OCI-LY3 (cell line): ENCODE results near the gene TAMALIN.

Experiments
- H2AFZ ChIP-seq: fragments of 200-600, 300-600 bp; shearing (Covaris generic); 2 replicates; pipeline ENCODE4 v1.6.0; 2014; ENCODE audit warnings: antibody characterized with exemption, low read depth, low read length
- H3K27ac ChIP-seq: fragments of 200-600, 300-600 bp; sonication (generic); 2 replicates; pipeline ENCODE4 v1.5.1; 2014; ENCODE audit warnings: mild to moderate bottlenecking, low read length, moderate library complexity, mixed read lengths
- H3K27me3 ChIP-seq: fragments of 200-600, 300-600 bp; sonication (generic); 2 replicates; pipeline ENCODE4 v1.6.1; 2014; ENCODE audit warnings: low read depth, low read length, mixed read lengths
- H3K36me3 ChIP-seq: fragments of 200-600, 300-600 bp; sonication (generic); replicated peaks from 2 replicates; pipeline ENCODE3; 2014; ENCODE audit warnings: low read depth, low read length, mixed read lengths
- H3K4me1 ChIP-seq: fragments of 300-600, 200-600 bp; sonication (generic); 2 replicates; pipeline ENCODE4 v1.6.1; 2014; ENCODE audit warnings: low read length, mixed read lengths
- H3K4me2 ChIP-seq: fragments of 200-600, 300-600 bp; sonication (generic); 2 replicates; pipeline ENCODE4 v1.6.1; 2014; ENCODE audit warnings: low read length, mixed read lengths
- H3K4me3 ChIP-seq: fragments of 300-600, 200-600 bp; sonication (generic); 2 replicates; pipeline ENCODE4 v1.5.1; 2014; ENCODE audit warnings: antibody characterized with exemption, mild to moderate bottlenecking, low read length, moderate library complexity
- H3K79me2 ChIP-seq: fragments of 300-600, 200-600 bp; shearing (Covaris generic); 2 replicates; pipeline ENCODE4 v1.6.1; 2014; ENCODE audit warnings: mild to moderate bottlenecking, low read length, mixed read lengths
- H3K9ac ChIP-seq: fragments of 300-600, 200-600 bp; shearing (Covaris generic); 2 replicates; pipeline ENCODE4 v1.6.0; 2014; ENCODE audit warnings: mild to moderate bottlenecking, low read length, moderate library complexity
- H3K9me3 ChIP-seq: fragments of 200-600, 300-600 bp; shearing (Covaris generic); 2 replicates; pipeline ENCODE4 v1.6.1; 2014; ENCODE audit warnings: low read length, mixed read lengths; ENCODE audit not compliant: insufficient read depth
- H4K20me1 ChIP-seq: fragments of 200-600, 300-600 bp; sonication (generic); 2 replicates; pipeline ENCODE4 v1.6.1; 2016; ENCODE audit warnings: low read length, mixed read lengths; ENCODE audit not compliant: insufficient read depth
- EZH2phosphoT487 ChIP-seq: fragments of 200-600 bp; shearing (Covaris generic); IDR thresholded peaks from 2 replicates; pipeline ENCODE4 v1.6.1; 2018; ENCODE audit warnings: antibody characterized with exemption, mixed run types, low read depth
- TF ChIP-seq, protein P1 (sequence below): fragments of 200-600, 300-600 bp; sonication (generic); IDR thresholded peaks from 2 replicates; pipeline ENCODE4 v1.5.1; 2014; ENCODE audit warnings: antibody characterized with exemption, low read length, low read depth

The TAMALIN gene

DNA sequence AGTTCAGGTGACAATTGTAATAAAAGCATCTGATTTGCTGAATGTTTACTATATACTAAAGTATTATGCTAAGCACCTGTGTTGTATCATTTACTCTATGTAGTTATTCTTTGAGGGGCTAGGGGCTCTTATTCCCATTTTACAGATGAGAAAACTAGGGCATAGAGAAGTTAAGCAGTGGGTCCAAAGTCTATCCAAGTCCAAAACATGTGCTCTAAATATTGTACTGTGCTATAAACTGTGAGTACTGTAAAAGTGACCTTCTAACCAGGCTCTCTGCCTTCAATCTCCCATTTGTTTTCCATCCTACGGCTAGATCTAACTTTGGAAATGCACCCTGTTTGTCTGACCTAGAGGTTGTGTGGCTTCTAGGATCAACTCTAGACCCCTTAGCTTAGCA, 46.3 kb upstream of the TAMALIN start:
- Histone ChIP-seq H3K4me1 (peaks cover 6% of the 10 kb centered on the region; the same call in 1 of the 2 replicates), H3K9me3 (no peaks in the 10 kb centered on the region), H3K36me3 (peaks cover 5% of the 10 kb centered on the region), H4K20me1 (peaks cover 25% of the 10 kb centered on the region), H3K27me3 (peaks cover 13% of the 10 kb centered on the region; the same call in 1 of the 2 replicates), H3K27ac (no peak overlapping the region), H3K9ac (no peak overlapping the region), H3K4me3 (no peak overlapping the region), H2AFZ (no peak overlapping the region), H3K79me2 (no peaks in the 10 kb centered on the region), H3K4me2 (no peak overlapping the region)
- TF ChIP-seq, protein P1, sequence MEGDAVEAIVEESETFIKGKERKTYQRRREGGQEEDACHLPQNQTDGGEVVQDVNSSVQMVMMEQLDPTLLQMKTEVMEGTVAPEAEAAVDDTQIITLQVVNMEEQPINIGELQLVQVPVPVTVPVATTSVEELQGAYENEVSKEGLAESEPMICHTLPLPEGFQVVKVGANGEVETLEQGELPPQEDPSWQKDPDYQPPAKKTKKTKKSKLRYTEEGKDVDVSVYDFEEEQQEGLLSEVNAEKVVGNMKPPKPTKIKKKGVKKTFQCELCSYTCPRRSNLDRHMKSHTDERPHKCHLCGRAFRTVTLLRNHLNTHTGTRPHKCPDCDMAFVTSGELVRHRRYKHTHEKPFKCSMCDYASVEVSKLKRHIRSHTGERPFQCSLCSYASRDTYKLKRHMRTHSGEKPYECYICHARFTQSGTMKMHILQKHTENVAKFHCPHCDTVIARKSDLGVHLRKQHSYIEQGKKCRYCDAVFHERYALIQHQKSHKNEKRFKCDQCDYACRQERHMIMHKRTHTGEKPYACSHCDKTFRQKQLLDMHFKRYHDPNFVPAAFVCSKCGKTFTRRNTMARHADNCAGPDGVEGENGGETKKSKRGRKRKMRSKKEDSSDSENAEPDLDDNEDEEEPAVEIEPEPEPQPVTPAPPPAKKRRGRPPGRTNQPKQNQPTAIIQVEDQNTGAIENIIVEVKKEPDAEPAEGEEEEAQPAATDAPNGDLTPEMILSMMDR, result no peak
- no peak for TF ChIP-seq EZH2phosphoT487

DNA sequence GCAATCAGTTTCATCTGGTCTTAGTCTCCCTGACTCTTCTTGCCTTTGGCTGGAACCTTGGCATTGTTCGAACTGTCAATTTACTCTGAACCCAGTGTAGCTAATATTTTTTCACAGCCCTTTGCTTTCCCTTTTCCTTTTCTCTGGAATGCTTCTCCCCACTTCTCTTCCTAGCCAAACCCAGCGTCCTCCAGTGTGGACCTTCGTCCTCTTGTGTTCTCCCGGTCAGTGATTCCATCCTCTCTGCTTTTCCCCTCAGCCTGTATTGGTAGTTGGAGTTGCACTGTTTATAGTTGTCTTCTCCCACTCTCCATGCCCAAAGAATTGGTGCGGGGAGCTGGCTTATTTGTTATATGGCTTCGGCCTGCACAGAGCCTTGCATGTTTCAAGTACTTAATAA, 45.9 kb upstream of the TAMALIN start:
- no peak overlapping the region for H3K27ac ChIP-seq
- H3K36me3 ChIP-seq, result peaks cover 5% of the 10 kb centered on the region
- H3K79me2 ChIP-seq, result no peaks in the 10 kb centered on the region
- peaks cover 14% of the 10 kb centered on the region for H3K27me3 ChIP-seq
- no peaks in the 10 kb centered on the region for H3K9me3 ChIP-seq
- H4K20me1 ChIP-seq, result peaks cover 25% of the 10 kb centered on the region
- TF ChIP-seq EZH2phosphoT487, result no peak
- TF ChIP-seq, protein P1, result no peak
- H3K4me3 ChIP-seq, result no peak overlapping the region
- no peak overlapping the region for H3K4me2 ChIP-seq
- no peak overlapping the region for H2AFZ ChIP-seq
- H3K9ac ChIP-seq, result no peak overlapping the region
- H3K4me1 ChIP-seq, result peaks cover 4% of the 10 kb centered on the region; the same call in 1 of the 2 replicates

DNA sequence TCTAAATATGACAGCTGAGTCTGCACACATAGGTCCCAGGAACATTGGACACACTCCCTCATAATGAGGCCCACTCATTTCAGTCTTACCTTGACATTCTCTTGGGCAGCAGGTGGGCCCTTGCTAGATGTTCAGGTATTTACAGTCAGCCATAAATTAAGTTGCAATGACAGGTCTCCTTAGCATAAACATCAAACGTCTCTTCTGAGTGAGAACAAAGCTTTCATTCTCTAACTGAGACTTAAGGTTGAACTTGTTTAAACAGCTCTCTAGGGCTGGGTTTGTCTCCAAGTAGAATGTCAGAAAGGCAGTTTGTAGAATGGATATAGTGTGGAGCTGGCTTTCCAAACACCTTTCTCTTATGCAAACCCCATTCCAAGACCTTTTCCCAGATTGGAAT, 44.9 kb upstream of the TAMALIN start:
- Histone ChIP-seq H2AFZ (no peak overlapping the region), H4K20me1 (peaks cover 33% of the 10 kb centered on the region), H3K9me3 (no peaks in the 10 kb centered on the region), H3K4me2 (no peak overlapping the region), H3K79me2 (no peaks in the 10 kb centered on the region), H3K36me3 (peaks cover 5% of the 10 kb centered on the region), H3K27ac (no peak overlapping the region), H3K27me3 (peaks cover 17% of the 10 kb centered on the region), H3K9ac (no peak overlapping the region), H3K4me1 (peaks cover 3% of the 10 kb centered on the region; the same call in 1 of the 2 replicates), H3K4me3 (no peak overlapping the region)
- TF ChIP-seq, protein P1, result no peak
- TF ChIP-seq EZH2phosphoT487, result no peak

DNA sequence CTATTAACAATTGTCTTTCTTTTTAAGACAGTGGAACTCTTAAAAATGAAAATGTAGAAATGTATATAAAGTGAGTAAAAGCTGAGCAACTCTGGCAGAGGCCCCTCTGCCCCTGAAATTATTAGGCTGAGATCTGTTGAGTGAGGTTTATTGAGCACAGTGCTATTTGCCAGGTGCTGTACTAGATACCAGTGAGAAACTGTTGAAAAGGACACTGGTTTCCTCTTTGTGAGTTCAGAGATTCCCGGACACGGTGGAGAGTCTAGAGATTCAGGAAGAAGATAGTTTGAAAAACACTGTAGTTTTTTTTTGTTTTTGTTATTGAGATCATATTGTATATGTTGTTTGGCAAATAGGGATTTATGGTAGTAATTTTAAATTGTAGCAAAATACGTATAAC, 44.0 kb upstream of the TAMALIN start:
- H3K27ac ChIP-seq, result no peak overlapping the region
- TF ChIP-seq, protein P1, result no peak
- no peak for TF ChIP-seq EZH2phosphoT487
- H3K9ac ChIP-seq, result no peak overlapping the region
- H3K4me2 ChIP-seq, result no peak overlapping the region
- H3K36me3 ChIP-seq, result peaks cover 5% of the 10 kb centered on the region
- H3K4me3 ChIP-seq, result no peak overlapping the region
- H2AFZ ChIP-seq, result no peak overlapping the region
- H3K9me3 ChIP-seq, result no peaks in the 10 kb centered on the region
- peaks cover 17% of the 10 kb centered on the region for H3K27me3 ChIP-seq
- H3K79me2 ChIP-seq, result no peaks in the 10 kb centered on the region
- peaks cover 3% of the 10 kb centered on the region; the same call in 1 of the 2 replicates for H3K4me1 ChIP-seq
- H4K20me1 ChIP-seq, result peaks cover 37% of the 10 kb centered on the region
